Muscle layer of colon (tissue), 2 donors: ENCODE data around the gene CCDC12.
"Not testable (repeated sequence)": the region's sequence is repeated elsewhere in the genome, so short reads cannot be mapped to it uniquely, and the experiment has no call there.

Experiments used
- H3K27ac ChIP-seq: one replicate; pipeline ENCODE4 v1.7.0; 2013; ENCODE audit warnings: low read depth, mild to moderate bottlenecking, low read length, moderate library complexity
- H3K27me3 ChIP-seq, 2 donors: one replicate each; pipeline ENCODE4 v1.7.0; 2013; ENCODE audit warnings: low read length in 2 of 2, mild to moderate bottlenecking in 2 of 2; ENCODE audit not compliant: insufficient read depth in 2 of 2, control insufficient read depth in 1 of 2
- H3K36me3 ChIP-seq: one replicate; pipeline ENCODE4 v1.7.0; 2013; ENCODE audit warnings: mild to moderate bottlenecking, low read length; ENCODE audit not compliant: insufficient read depth
- H3K4me1 ChIP-seq: one replicate; pipeline ENCODE4 v1.7.0; 2013; ENCODE audit warnings: mild to moderate bottlenecking, low read length; ENCODE audit not compliant: insufficient read depth
- H3K4me3 ChIP-seq, 2 donors: one replicate each; pipeline ENCODE4 v1.7.0; 2013; ENCODE audit warnings: low read length in 2 of 2, low read depth in 1 of 2, mild to moderate bottlenecking in 1 of 2, moderate library complexity in 1 of 2
- H3K9ac ChIP-seq: one replicate; pipeline ENCODE4 v1.7.0; 2013; ENCODE audit warnings: low read length
- H3K9me3 ChIP-seq: one replicate; pipeline ENCODE4 v1.7.0; 2013; ENCODE audit warnings: mild to moderate bottlenecking, low read length
- donor health status: abdominal sarcoma.
- donor health status: Adenocarcinoma of cecum.

Gene CCDC12

GRCh38 chr3:46921041-46921440, 55.5 kb downstream of the CCDC12 start:
- no peak overlapping the region for H3K9ac ChIP-seq
- H3K27ac ChIP-seq = no peak overlapping the region
- no peaks in the 10 kb centered on the region for H3K9me3 ChIP-seq
- H3K27me3 ChIP-seq = no peaks in the 10 kb centered on the region
- H3K4me3 ChIP-seq = no peak overlapping the region
- peaks cover 84% of the 10 kb centered on the region for H3K36me3 ChIP-seq
- peaks cover 13% of the 10 kb centered on the region for H3K4me1 ChIP-seq

GRCh38 chr3:46918634-46919033, 57.9 kb downstream of the CCDC12 start:
- peaks cover 63% of the 10 kb centered on the region for H3K36me3 ChIP-seq
- H3K9ac ChIP-seq = no peak overlapping the region
- no peaks in the 10 kb centered on the region for H3K27me3 ChIP-seq
- H3K27ac ChIP-seq = no peak overlapping the region
- peaks cover 6% of the 10 kb centered on the region for H3K4me1 ChIP-seq
- H3K9me3 ChIP-seq = no peaks in the 10 kb centered on the region
- no peak overlapping the region for H3K4me3 ChIP-seq

GRCh38 chr3:46918202-46918601, 58.3 kb downstream of the CCDC12 start:
- H3K27ac ChIP-seq = no peak overlapping the region
- H3K4me3 ChIP-seq = no peak overlapping the region
- no peak overlapping the region for H3K9ac ChIP-seq
- H3K4me1 ChIP-seq = peaks cover 4% of the 10 kb centered on the region
- H3K9me3 ChIP-seq = no peaks in the 10 kb centered on the region
- peaks cover 59% of the 10 kb centered on the region for H3K36me3 ChIP-seq
- H3K27me3 ChIP-seq = no peaks in the 10 kb centered on the region

- Histone ChIP-seq H3K4me3 (no peak overlapping the region), H3K4me1 (no peaks in the 10 kb centered on the region), H3K9me3 (no peaks in the 10 kb centered on the region), H3K9ac (no peak overlapping the region), H3K36me3 (peaks cover 49% of the 10 kb centered on the region), H3K27me3 (no peaks in the 10 kb centered on the region), H3K27ac (no peak overlapping the region)
Measured at GRCh38 chr3:46917257-46917656, 59.3 kb downstream of the CCDC12 start.

- Histone ChIP-seq H3K4me3 (no peak overlapping the region), H3K4me1 (no peaks in the 10 kb centered on the region), H3K27ac (no peak overlapping the region), H3K36me3 (peaks cover 45% of the 10 kb centered on the region), H3K27me3 (no peaks in the 10 kb centered on the region), H3K9ac (no peak overlapping the region), H3K9me3 (no peaks in the 10 kb centered on the region)
Measured at GRCh38 chr3:46916799-46917198, 59.7 kb downstream of the CCDC12 start.

GRCh38 chr3:46916278-46916677, 60.3 kb downstream of the CCDC12 start:
- Histone ChIP-seq H3K4me1 (no peaks in the 10 kb centered on the region), H3K4me3 (no peak overlapping the region), H3K27ac (no peak overlapping the region), H3K27me3 (no peaks in the 10 kb centered on the region), H3K9ac (no peak overlapping the region), H3K9me3 (no peaks in the 10 kb centered on the region), H3K36me3 (peaks cover 40% of the 10 kb centered on the region)

GRCh38 chr3:46915297-46915822, 61.2 kb downstream of the CCDC12 start:
- no peaks in the 10 kb centered on the region for H3K9me3 ChIP-seq
- no peak overlapping the region for H3K4me3 ChIP-seq
- H3K9ac ChIP-seq = no peak overlapping the region
- peaks cover 30% of the 10 kb centered on the region for H3K36me3 ChIP-seq
- no peak overlapping the region for H3K27ac ChIP-seq
- H3K27me3 ChIP-seq = no peaks in the 10 kb centered on the region
- H3K4me1 ChIP-seq = no peaks in the 10 kb centered on the region

GRCh38 chr3:46914849-46915248, 61.7 kb downstream of the CCDC12 start:
- Histone ChIP-seq H3K27me3 (no peaks in the 10 kb centered on the region), H3K9ac (no peak overlapping the region), H3K4me1 (peaks cover 1% of the 10 kb centered on the region), H3K4me3 (no peak overlapping the region), H3K36me3 (peaks cover 25% of the 10 kb centered on the region), H3K9me3 (no peaks in the 10 kb centered on the region), H3K27ac (no peak overlapping the region)

- Histone ChIP-seq H3K9me3 (no peaks in the 10 kb centered on the region), H3K27me3 (no peaks in the 10 kb centered on the region), H3K36me3 (peaks cover 13% of the 10 kb centered on the region), H3K4me1 (peaks cover 12% of the 10 kb centered on the region), H3K27ac (no peak overlapping the region), H3K4me3 (no peak overlapping the region), H3K9ac (no peak overlapping the region)
Measured at GRCh38 chr3:46913644-46914043, 62.9 kb downstream of the CCDC12 start.

GRCh38 chr3:46912986-46913385, 63.6 kb downstream of the CCDC12 start:
- Histone ChIP-seq H3K4me1 (peaks cover 14% of the 10 kb centered on the region), H3K36me3 (peaks cover 7% of the 10 kb centered on the region), H3K27me3 (no peaks in the 10 kb centered on the region), H3K4me3 (no peak overlapping the region), H3K27ac (no peak overlapping the region), H3K9ac (no peak overlapping the region), H3K9me3 (no peaks in the 10 kb centered on the region)

GRCh38 chr3:46910914-46911313, 65.6 kb downstream of the CCDC12 start:
- H3K4me1 ChIP-seq = peaks cover 14% of the 10 kb centered on the region
- not testable (repeated sequence) for H3K36me3 ChIP-seq, H3K4me3 ChIP-seq, H3K27me3 ChIP-seq, H3K27ac ChIP-seq, H3K9ac ChIP-seq, H3K9me3 ChIP-seq

GRCh38 chr3:46910166-46910760, 66.3 kb downstream of the CCDC12 start:
- Histone ChIP-seq H3K27me3 (peaks cover 0 to 10% of the 10 kb centered on the region in 2 donors), H3K4me1 (peaks cover 14% of the 10 kb centered on the region), H3K9ac (no peak overlapping the region)

More at GRCh38 chr3:46910166-46910760, 66.3 kb downstream of the CCDC12 start:
- Histone ChIP-seq H3K27ac (no peak overlapping the region), H3K36me3 (no peaks in the 10 kb centered on the region), H3K9me3 (no peaks in the 10 kb centered on the region), H3K4me3 (no peak overlapping the region)
